NCI-H2196 treated with DMSO at 0.1 percent for 48 hours (cell line): Measurements from ENCODE around the gene SF3B4.
"Not testable (repeated sequence)": the region's sequence is repeated elsewhere in the genome, so short reads cannot be mapped to it uniquely, and the experiment has no call there.

Experiments
- DNase-seq: peaks from one replicate; lab custom pipeline; 2025; ENCODE audit not compliant: unreplicated experiment; lab: John Stamatoyannopoulos, UW

The SF3B4 gene

GRCh38 chr1:149927563-149928400 lies at the start of gene SF3B4:
SF3B4 (minus strand) TSS chr1:149927803; CDS start chr1:149927759, 44 bp downstream.
- DNase-seq: peak; percentile 94

GRCh38 chr1:149977345-149977744 lies 49.7 kb upstream of the SF3B4 start:
- peak; percentile 60 for DNase-seq

- no peak for DNase-seq
Measured at GRCh38 chr1:149972547-149972946, 44.9 kb upstream of the SF3B4 start.

GRCh38 chr1:149967646-149968045 lies 40.0 kb upstream of the SF3B4 start:
- DNase-seq: no peak

- DNase-seq: no peak
Measured at GRCh38 chr1:149967041-149967440, 39.4 kb upstream of the SF3B4 start.

- DNase-seq: no peak
Measured at GRCh38 chr1:149966405-149966804, 38.8 kb upstream of the SF3B4 start.

GRCh38 chr1:149965440-149965839 lies 37.8 kb upstream of the SF3B4 start:
- DNase-seq: no peak

- DNase-seq: no peak
Measured at GRCh38 chr1:149963358-149963757, 35.8 kb upstream of the SF3B4 start.

GRCh38 chr1:149962736-149963135 lies 35.1 kb upstream of the SF3B4 start:
- no peak for DNase-seq

GRCh38 chr1:149962039-149962647 lies 34.5 kb upstream of the SF3B4 start:
- peak; percentile 49 for DNase-seq

GRCh38 chr1:149957548-149957947 lies 29.9 kb upstream of the SF3B4 start:
- not testable (repeated sequence) for DNase-seq

GRCh38 chr1:149949911-149950310 lies 22.3 kb upstream of the SF3B4 start:
- DNase-seq: no peak

- DNase-seq: no peak
Measured at GRCh38 chr1:149945206-149945605, 17.6 kb upstream of the SF3B4 start.

- no peak for DNase-seq
Measured at GRCh38 chr1:149942885-149943284, 15.3 kb upstream of the SF3B4 start.

- no peak for DNase-seq
Measured at GRCh38 chr1:149942207-149942606, 14.6 kb upstream of the SF3B4 start.

GRCh38 chr1:149940427-149940826 lies 12.8 kb upstream of the SF3B4 start:
- DNase-seq: no peak

- DNase-seq: not testable (repeated sequence)
Measured at GRCh38 chr1:149938668-149939003, 11.0 kb upstream of the SF3B4 start.

- no peak for DNase-seq
Measured at GRCh38 chr1:149937759-149938158, 10.2 kb upstream of the SF3B4 start.

GRCh38 chr1:149936992-149937705 lies 9.5 kb upstream of the SF3B4 start:
- no peak for DNase-seq

GRCh38 chr1:149936170-149936991 lies 8.8 kb upstream of the SF3B4 start, which contains the start of gene MTMR11:
MTMR11 (minus strand) TSS chr1:149936879; CDS start chr1:149936647, 232 bp downstream.
- DNase-seq: no peak

- no peak for DNase-seq
Measured at GRCh38 chr1:149934356-149934755, 6.8 kb upstream of the SF3B4 start.
